Psoas muscle (tissue), 8 donors: Measurements from ENCODE around the gene IL4. TPM values are rescaled to one million over a fixed set of nuclear protein-coding genes. Genes with fewer than 3 reads are reported as not detected.
"Not testable (repeated sequence)": the region's sequence is repeated elsewhere in the genome, so short reads cannot be mapped to it uniquely, and the experiment has no call there.

Experiments
- ATAC-seq, 4 donors: fragments of 200-7000 bp; cut with Tn5 transposase; one replicate each; pipeline ENCODE4 v1.9.1; 2020; ENCODE audit warnings: moderate library complexity in 3 of 4, mild to moderate bottlenecking in 2 of 4
- DNase-seq, 2 donors: peaks; one replicate each; pipeline ENCODE4 v3.0.0-alpha.2; 2020
- H3K27ac ChIP-seq: fragments of 200-600 bp; one replicate; pipeline ENCODE4 v1.8.0; 2022
- H3K27me3 ChIP-seq, 3 donors: fragments of 200-600 bp in 1 of 3; one replicate each; pipeline versions ENCODE4 v1.6.1 to v1.8.0; 2013 to 2022; ENCODE audit warnings: low read length in 2 of 3, mild to moderate bottlenecking in 2 of 3, moderate library complexity in 1 of 3; ENCODE audit not compliant: insufficient read depth in 3 of 3
- H3K36me3 ChIP-seq, 2 donors: fragments of 200-600 bp in 1 of 2; one replicate each; pipeline versions ENCODE4 v1.6.1 to v1.8.0; 2013 to 2022; ENCODE audit warnings: low read depth in 1 of 2, mild to moderate bottlenecking in 1 of 2, moderate library complexity in 1 of 2; ENCODE audit not compliant: insufficient read depth in 1 of 2
- H3K4me1 ChIP-seq: fragments of 200-600 bp; one replicate; pipeline ENCODE4 v1.8.0; 2022
- H3K4me3 ChIP-seq: fragments of 200-600 bp; one replicate; pipeline ENCODE4 v1.8.0; 2022; ENCODE audit warnings: mild to moderate bottlenecking
- H3K9me3 ChIP-seq: fragments of 200-600 bp; one replicate; pipeline ENCODE4 v1.8.0; 2022
- WGBS, 3 donors: extraction: QIAGEN DNeasy Blood & Tissue Kit; methylation state at CpG; one replicate each; pipeline versions ENCODE4 v1.1.6 to v1.1.7; 2013; 5-methylcytosine and 5-hydroxymethylcytosine counted together
- intact Hi-C, 2 donors: fragments of 100-400 bp; cut with DNase I; formaldehyde crosslinking; loops; one replicate each; pipeline versions ENCODE4 v1.11.0 to v1.14.2; 2022
- polyA plus RNA-seq, 3 donors: library from polyadenylated mRNA; stranded (reverse); fragments of 200-250 nt; gene quantifications; one replicate each; pipeline ENCODE4 v1.2.3, GENCODE V29; 2013
- total RNA-seq, 4 donors: library from RNA; stranded (reverse); fragmentation: NEBNext Ultra II Directional in 2 of 4; extraction: Animal tissue kit (Norgen Biotek cat#: 25700) in 2 of 4; gene quantifications; one replicate each; pipeline versions ENCODE4 v1.2.1 to v1.2.4, GENCODE V29; 2021 to 2023
- TF ChIP-seq, protein P1 (sequence below): fragments of 200-600 bp; IDR thresholded peaks from one replicate; pipeline ENCODE4 v1.8.0; 2022; ENCODE audit warnings: antibody characterized with exemption
- donor health status: healthy with polysubstance abuse.
- donor health status: DM: no; HTN: no; CAD: no; lungs with moderate emphysema.
- donor health status: Bipolar disorder and iron deficiency.
- donor health status: healthy.
- donor health status: DM: yes; HTN: yes; CAD: no.
- donor health status: DM: no; HTN: no; CAD: no.
- donor health status: DM: no; HTN: no; CAD: no.
- donor health status: DM: yes; HTN: yes; CAD: no.

The IL4 gene
- total and polyA plus RNA-seq, 7 donors = not detected

DNA sequence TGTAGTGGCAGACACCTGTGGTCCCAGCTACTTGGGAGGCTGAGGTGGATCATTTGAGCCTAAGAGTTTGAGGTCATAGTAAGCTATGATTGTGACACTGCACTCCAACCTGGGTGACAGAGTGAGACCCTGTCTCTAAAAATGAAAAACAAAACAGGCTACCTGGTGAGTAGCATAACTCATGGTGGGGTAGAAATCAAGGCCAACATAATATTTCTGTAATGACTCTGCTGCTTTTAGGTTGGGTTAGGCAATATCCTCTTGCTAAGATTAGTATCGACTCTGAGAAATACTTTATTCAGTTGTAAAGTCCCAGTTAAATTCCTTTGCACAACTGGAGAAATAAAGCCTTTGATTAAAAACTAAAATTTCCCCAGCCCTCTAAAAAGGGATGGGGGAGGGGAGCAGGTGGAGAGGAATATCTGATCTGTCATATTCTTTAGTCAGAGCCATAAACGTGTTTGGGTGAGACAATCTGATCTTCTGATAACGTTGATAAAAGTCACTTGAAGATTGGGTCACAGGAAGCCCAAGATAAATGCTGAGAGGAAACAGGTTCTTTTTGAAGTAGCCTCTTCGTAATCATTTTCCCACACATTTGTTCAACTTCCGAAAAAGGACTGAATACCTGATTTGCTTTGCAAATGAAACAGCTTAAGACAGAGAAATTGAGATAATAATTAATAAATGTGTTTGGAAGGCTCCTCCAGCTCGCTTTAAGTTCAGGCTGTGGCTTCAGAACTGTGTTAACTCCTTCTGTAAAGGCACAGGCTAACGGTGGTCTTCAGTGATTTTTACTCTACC is 14.9 kb downstream of the IL4 start:
- intact Hi-C loops = no loop called here
- ATAC-seq = no peak
- no peaks in the 10 kb centered on the region for H3K4me1 ChIP-seq
- DNase-seq = no peak
- H3K9me3 ChIP-seq = no peaks in the 10 kb centered on the region
- H3K36me3 ChIP-seq = no peaks in the 10 kb centered on the region
- H3K27me3 ChIP-seq = no peaks in the 10 kb centered on the region
- 63 to 71% (median 71%) methylated on average over 7 of the region's 7 CpGs for WGBS, 3 donors
- no peak overlapping the region for H3K4me3 ChIP-seq
- no peak overlapping the region for H3K27ac ChIP-seq
- TF ChIP-seq, protein P1, sequence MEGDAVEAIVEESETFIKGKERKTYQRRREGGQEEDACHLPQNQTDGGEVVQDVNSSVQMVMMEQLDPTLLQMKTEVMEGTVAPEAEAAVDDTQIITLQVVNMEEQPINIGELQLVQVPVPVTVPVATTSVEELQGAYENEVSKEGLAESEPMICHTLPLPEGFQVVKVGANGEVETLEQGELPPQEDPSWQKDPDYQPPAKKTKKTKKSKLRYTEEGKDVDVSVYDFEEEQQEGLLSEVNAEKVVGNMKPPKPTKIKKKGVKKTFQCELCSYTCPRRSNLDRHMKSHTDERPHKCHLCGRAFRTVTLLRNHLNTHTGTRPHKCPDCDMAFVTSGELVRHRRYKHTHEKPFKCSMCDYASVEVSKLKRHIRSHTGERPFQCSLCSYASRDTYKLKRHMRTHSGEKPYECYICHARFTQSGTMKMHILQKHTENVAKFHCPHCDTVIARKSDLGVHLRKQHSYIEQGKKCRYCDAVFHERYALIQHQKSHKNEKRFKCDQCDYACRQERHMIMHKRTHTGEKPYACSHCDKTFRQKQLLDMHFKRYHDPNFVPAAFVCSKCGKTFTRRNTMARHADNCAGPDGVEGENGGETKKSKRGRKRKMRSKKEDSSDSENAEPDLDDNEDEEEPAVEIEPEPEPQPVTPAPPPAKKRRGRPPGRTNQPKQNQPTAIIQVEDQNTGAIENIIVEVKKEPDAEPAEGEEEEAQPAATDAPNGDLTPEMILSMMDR = no peak

- no peak overlapping the region for H3K27ac ChIP-seq
- H3K36me3 ChIP-seq = no peaks in the 10 kb centered on the region
- 56 to 74% (median 70%) methylated on average over 7 of the region's 7 CpGs for WGBS, 3 donors
- H3K9me3 ChIP-seq = no peaks in the 10 kb centered on the region
- TF ChIP-seq, protein P1 = no peak
- ATAC-seq (no peak), DNase-seq (no peak)
- intact Hi-C loops = no loop called here
- H3K4me3 ChIP-seq = no peak overlapping the region
- no peaks in the 10 kb centered on the region for H3K27me3 ChIP-seq
- no peaks in the 10 kb centered on the region for H3K4me1 ChIP-seq
Observed at GRCh38 chr5:132689513-132689912, 15.7 kb downstream of the IL4 start.

DNA sequence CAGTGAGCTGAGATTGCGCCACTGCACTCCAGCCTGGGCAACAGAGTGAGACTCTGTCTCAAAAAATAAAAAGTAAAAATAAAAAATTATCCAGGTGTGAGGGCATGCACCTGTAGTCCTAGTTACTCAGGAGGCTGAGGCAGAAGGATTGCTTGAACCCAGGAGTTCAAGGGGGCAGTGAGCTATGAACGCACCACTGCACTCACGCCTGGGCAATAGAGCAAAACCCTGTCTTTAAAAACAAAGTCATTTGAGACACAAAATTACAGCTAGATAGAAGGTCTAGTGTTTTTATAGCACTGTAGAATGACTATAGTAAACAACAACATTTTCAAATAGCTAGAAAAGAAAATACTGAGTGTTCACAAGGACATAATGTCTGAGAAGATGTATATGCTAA is 16.4 kb downstream of the IL4 start:
- Histone ChIP-seq H3K4me3 (no peak overlapping the region), H3K36me3 (no peaks in the 10 kb centered on the region), H3K27me3 (no peaks in the 10 kb centered on the region), H3K27ac (no peak overlapping the region), H3K9me3 (no peaks in the 10 kb centered on the region), H3K4me1 (no peaks in the 10 kb centered on the region)
- ATAC-seq (no peak), DNase-seq (no peak)
- TF ChIP-seq, protein P1 = no peak
- 90 to 97% (median 93%) methylated on average over 3 of the region's 3 CpGs for WGBS, 3 donors
- intact Hi-C loops = no loop called here

GRCh38 chr5:132691755-132692631 is 18.2 kb downstream of the IL4 start:
- H3K27ac ChIP-seq, intact Hi-C loops, H3K36me3 ChIP-seq, H3K4me1 ChIP-seq, H3K9me3 ChIP-seq, ATAC-seq, H3K27me3 ChIP-seq, H3K4me3 ChIP-seq, DNase-seq: not testable (repeated sequence)
- 76 to 97% (median 78%) methylated on average over 5 of the region's 5 CpGs for WGBS, 3 donors

GRCh38 chr5:132692632-132692967 is 18.8 kb downstream of the IL4 start:
- Histone ChIP-seq H3K36me3 (peaks cover 0 to 8% of the 10 kb centered on the region in 2 donors), H3K27ac (no peak overlapping the region), H3K4me3 (no peak overlapping the region), H3K9me3 (no peaks in the 10 kb centered on the region), H3K4me1 (no peaks in the 10 kb centered on the region), H3K27me3 (no peaks in the 10 kb centered on the region)
- TF ChIP-seq, protein P1 = no peak
- intact Hi-C loops = no loop called here
- no peak for DNase-seq
- no peak for ATAC-seq
